ENCODE results near the gene CHI3L2. TPM values are rescaled to one million over a fixed set of nuclear protein-coding genes. Genes with fewer than 3 reads are reported as not detected.

Gene CHI3L2
- total and polyA plus RNA-seq, 2 donors (not counting 1 experiment from before 2014, with no cell fraction given), result 9.2 to 31.5 TPM

DNA sequence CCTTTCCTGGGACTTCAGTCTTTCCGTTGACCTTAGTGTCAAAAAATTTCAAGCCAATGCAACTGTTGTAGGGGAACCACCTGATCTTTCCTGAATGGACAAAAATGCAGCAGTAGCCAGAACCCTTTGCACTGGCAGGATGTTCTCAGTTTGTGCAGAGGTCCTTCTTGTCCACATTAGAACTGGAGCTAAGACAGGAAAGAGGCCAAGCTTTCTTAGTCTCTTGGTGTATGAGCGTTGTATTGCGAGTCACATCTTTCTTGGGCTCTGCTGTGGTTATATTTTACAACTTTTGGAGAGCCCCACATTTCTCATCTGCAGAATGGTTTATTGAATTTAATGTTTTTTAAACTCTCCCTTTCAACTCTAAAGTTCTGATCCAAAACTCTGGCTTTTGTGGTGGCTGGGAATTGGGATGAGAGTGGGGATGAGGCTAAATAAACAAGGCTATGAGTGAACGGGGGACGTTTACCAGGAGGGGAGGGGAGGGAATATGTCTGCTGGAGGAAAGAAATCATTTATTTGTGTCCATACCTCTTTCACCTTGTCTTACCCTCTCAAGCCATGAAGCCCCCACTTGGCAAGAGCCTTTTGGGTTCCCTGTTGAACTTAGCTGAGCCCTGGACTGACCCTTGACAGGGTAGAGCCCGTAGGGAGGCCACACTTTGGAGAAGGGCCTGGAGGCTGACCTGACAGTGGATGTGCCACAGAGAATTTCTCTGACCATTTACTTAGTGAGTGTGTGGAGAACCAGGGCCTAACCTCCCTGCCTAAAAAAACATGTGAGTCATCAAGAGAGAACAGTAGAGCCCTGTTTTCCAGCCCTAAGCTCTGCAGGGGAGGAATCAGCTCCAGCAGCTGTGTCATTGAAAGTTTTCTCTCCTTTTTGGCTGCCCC is 586 bp downstream of the CHI3L2 start:
- H2AFZ ChIP-seq (ENCODE audit: insufficient read depth, low read depth, low read length, poor library complexity, severe bottlenecking), result peak overlapping the region; percentile 18
- Mint-ChIP-seq H3K27me3 (no peaks in the 10 kb centered on the region), H3K9me3 (ENCODE audit: insufficient read depth) (no peaks in the 10 kb centered on the region), H3K4me3 (peak overlapping the region; percentile 10), H3K4me1 (peaks cover 76% of the 10 kb centered on the region), H3K27ac (peak overlapping the region; percentile 74)
- WGBS (ENCODE audit: insufficient coverage), result 83% methylated on average over 2 of the region's 6 CpGs
- DNase-seq (no peak), ATAC-seq (ENCODE audit: low read depth) (no peak)
- peaks cover 0 to 3% of the 10 kb centered on the region in 2 experiments for H3K36me3 ChIP-seq (replicated peaks in 1 of 2; ENCODE audit: control extremely low read depth in 1 of 2, control insufficient read depth in 1 of 2, extremely low read depth in 1 of 2, insufficient read depth in 2 of 2, low read length in 1 of 2)
- no peaks in the 10 kb centered on the region for H3K27me3 ChIP-seq (replicated peaks in 1 of 4; ENCODE audit: control extremely low read depth in 1 of 4, control insufficient read depth in 3 of 4, insufficient read depth in 4 of 4, low read length in 3 of 4)
- H4K20me1 ChIP-seq (ENCODE audit: control insufficient read depth, insufficient read depth, low read length, poor library complexity, severe bottlenecking), result no peaks in the 10 kb centered on the region
- peaks cover 0 to 5% (median 4%) of the 10 kb centered on the region in 3 donors for H3K9me3 ChIP-seq (ENCODE audit: control extremely low read depth in 1 of 3, control insufficient read depth in 2 of 3, insufficient read depth in 1 of 3, low read length in 2 of 3)
- intact Hi-C loops (cut with micrococcal nuclease), result loop anchor here (10.0 kb wide), 1 partner anchor 537 kb away; no protein-coding TSS in a partner anchor
- H3K9ac ChIP-seq (ENCODE audit: low read length), result no peak overlapping the region
- POLR2A ChIA-PET, result interaction anchor here (0.5 to 1.5 kb wide), 3 partner anchors 24 to 1705 kb away, joined by 3 to 6 read pairs (median 5); no protein-coding TSS in a partner anchor
- peaks cover 41% of the 10 kb centered on the region for H3K79me2 ChIP-seq (ENCODE audit: control insufficient read depth, insufficient read depth, low read length)
- peak overlapping the region in 1 of 2 donors; percentile 19 for H3K27ac ChIP-seq (ENCODE audit: low read length in 2 of 2)
- TF ChIP-seq EZH2 (IDR thresholded peaks at IDR 0.05; ENCODE audit: borderline replicate concordance, insufficient read depth, low read depth, low read length, poor library complexity, severe bottlenecking) (no peak), CTCF (IDR thresholded peaks at IDR 0.05) (no peak)
- H3K4me2 ChIP-seq (replicated peaks; ENCODE audit: low read depth, low read length, poor library complexity, severe bottlenecking), result peak overlapping the region; percentile 65
- peaks cover 68 to 79% of the 10 kb centered on the region in 2 donors for H3K4me1 ChIP-seq (ENCODE audit: control insufficient read depth in 2 of 2, insufficient read depth in 2 of 2, low read length in 2 of 2)
- H3K4me3 ChIP-seq (ENCODE audit: control extremely low read depth in 1 of 5, extremely low read depth in 1 of 5, insufficient read depth in 1 of 5, low read depth in 2 of 5, low read length in 4 of 5), result no peak overlapping the region
- CTCF ChIA-PET, result interaction anchor here (0.9 to 1.8 kb wide), 7 partner anchors 22 to 187 kb away, joined by 3 to 4 read pairs (median 3); no protein-coding TSS in a partner anchor

Data from B cell (primary cell).